H1 (cell line): ENCODE data around the gene FRRS1.

ENCODE experiments used
- BRCA1 ChIP-seq: IDR thresholded peaks from 2 replicates; pipeline ENCODE4 v1.6.1; 2012; ENCODE audit warnings: low read depth, low read length, improper control_type of control experiment
- EZH2 ChIP-seq: fragments of 200-600 bp; sonication (generic); IDR thresholded peaks from 2 replicates; pipeline ENCODE4 v1.7.1; 2012; ENCODE audit warnings: low read depth, mild to moderate bottlenecking, moderate library complexity, low read length, inconsistent platforms; ENCODE audit not compliant: severe bottlenecking
- POLR2A ChIP-seq, 2 experiments: IDR thresholded peaks; 1 replicate in 1 of 2; 2 replicates in 1 of 2; pipeline ENCODE4 v1.6.1; 2011; ENCODE audit warnings: low read depth in 2 of 2, low read length in 2 of 2, mild to moderate bottlenecking in 2 of 2; ENCODE audit errors: control extremely low read depth in 1 of 2
- POLR2AphosphoS5 ChIP-seq: IDR thresholded peaks from 2 replicates; pipeline ENCODE4 v1.6.1; 2011; ENCODE audit warnings: low read depth, low read length
- TBP ChIP-seq: IDR thresholded peaks from 2 replicates; pipeline ENCODE4 v1.6.1; 2011; ENCODE audit warnings: low read depth, low read length, improper control_type of control experiment
- TEAD4 ChIP-seq: IDR thresholded peaks from 2 replicates; pipeline ENCODE4 v1.6.1; 2012; ENCODE audit warnings: low read depth, low read length, inconsistent platforms, mixed read lengths
- YY1 ChIP-seq: IDR thresholded peaks from 2 replicates; pipeline ENCODE4 v1.6.1; 2011; ENCODE audit warnings: low read depth, mild to moderate bottlenecking, low read length
- TF ChIP-seq, protein P1 (sequence below): fragments of 300-600 bp; sonication (generic); IDR thresholded peaks from 2 replicates; pipeline ENCODE4 v1.7.1; 2012; ENCODE audit warnings: low read length, moderate library complexity, mild to moderate bottlenecking, inconsistent platforms; ENCODE audit not compliant: insufficient replicate concordance
- TF ChIP-seq, protein P2 (sequence below), 3 experiments: IDR thresholded peaks; 1 replicate in 2 of 3; 2 replicates in 1 of 3; pipeline versions ENCODE4 v1.5.1 to v1.6.1; 2011; ENCODE audit warnings: low read length in 3 of 3, mild to moderate bottlenecking in 3 of 3, inconsistent platforms in 2 of 3, low read depth in 1 of 3, moderate library complexity in 1 of 3; ENCODE audit not compliant: insufficient read depth in 1 of 3; ENCODE audit errors: control extremely low read depth in 1 of 3

GRCh38 chr1:99811075-99811474 lies 44.6 kb upstream of the FRRS1 start:
- TF ChIP-seq YY1 (no peak), TBP (no peak), BRCA1 (no peak), POLR2A (IDR thresholded peaks at IDR 0.05; ENCODE audit: control extremely low read depth in 1 of 2, low read depth in 2 of 2, low read length in 2 of 2) (no peak), EZH2 (no peak), POLR2AphosphoS5 (no peak), TEAD4 (no peak)
- TF ChIP-seq, protein P1, sequence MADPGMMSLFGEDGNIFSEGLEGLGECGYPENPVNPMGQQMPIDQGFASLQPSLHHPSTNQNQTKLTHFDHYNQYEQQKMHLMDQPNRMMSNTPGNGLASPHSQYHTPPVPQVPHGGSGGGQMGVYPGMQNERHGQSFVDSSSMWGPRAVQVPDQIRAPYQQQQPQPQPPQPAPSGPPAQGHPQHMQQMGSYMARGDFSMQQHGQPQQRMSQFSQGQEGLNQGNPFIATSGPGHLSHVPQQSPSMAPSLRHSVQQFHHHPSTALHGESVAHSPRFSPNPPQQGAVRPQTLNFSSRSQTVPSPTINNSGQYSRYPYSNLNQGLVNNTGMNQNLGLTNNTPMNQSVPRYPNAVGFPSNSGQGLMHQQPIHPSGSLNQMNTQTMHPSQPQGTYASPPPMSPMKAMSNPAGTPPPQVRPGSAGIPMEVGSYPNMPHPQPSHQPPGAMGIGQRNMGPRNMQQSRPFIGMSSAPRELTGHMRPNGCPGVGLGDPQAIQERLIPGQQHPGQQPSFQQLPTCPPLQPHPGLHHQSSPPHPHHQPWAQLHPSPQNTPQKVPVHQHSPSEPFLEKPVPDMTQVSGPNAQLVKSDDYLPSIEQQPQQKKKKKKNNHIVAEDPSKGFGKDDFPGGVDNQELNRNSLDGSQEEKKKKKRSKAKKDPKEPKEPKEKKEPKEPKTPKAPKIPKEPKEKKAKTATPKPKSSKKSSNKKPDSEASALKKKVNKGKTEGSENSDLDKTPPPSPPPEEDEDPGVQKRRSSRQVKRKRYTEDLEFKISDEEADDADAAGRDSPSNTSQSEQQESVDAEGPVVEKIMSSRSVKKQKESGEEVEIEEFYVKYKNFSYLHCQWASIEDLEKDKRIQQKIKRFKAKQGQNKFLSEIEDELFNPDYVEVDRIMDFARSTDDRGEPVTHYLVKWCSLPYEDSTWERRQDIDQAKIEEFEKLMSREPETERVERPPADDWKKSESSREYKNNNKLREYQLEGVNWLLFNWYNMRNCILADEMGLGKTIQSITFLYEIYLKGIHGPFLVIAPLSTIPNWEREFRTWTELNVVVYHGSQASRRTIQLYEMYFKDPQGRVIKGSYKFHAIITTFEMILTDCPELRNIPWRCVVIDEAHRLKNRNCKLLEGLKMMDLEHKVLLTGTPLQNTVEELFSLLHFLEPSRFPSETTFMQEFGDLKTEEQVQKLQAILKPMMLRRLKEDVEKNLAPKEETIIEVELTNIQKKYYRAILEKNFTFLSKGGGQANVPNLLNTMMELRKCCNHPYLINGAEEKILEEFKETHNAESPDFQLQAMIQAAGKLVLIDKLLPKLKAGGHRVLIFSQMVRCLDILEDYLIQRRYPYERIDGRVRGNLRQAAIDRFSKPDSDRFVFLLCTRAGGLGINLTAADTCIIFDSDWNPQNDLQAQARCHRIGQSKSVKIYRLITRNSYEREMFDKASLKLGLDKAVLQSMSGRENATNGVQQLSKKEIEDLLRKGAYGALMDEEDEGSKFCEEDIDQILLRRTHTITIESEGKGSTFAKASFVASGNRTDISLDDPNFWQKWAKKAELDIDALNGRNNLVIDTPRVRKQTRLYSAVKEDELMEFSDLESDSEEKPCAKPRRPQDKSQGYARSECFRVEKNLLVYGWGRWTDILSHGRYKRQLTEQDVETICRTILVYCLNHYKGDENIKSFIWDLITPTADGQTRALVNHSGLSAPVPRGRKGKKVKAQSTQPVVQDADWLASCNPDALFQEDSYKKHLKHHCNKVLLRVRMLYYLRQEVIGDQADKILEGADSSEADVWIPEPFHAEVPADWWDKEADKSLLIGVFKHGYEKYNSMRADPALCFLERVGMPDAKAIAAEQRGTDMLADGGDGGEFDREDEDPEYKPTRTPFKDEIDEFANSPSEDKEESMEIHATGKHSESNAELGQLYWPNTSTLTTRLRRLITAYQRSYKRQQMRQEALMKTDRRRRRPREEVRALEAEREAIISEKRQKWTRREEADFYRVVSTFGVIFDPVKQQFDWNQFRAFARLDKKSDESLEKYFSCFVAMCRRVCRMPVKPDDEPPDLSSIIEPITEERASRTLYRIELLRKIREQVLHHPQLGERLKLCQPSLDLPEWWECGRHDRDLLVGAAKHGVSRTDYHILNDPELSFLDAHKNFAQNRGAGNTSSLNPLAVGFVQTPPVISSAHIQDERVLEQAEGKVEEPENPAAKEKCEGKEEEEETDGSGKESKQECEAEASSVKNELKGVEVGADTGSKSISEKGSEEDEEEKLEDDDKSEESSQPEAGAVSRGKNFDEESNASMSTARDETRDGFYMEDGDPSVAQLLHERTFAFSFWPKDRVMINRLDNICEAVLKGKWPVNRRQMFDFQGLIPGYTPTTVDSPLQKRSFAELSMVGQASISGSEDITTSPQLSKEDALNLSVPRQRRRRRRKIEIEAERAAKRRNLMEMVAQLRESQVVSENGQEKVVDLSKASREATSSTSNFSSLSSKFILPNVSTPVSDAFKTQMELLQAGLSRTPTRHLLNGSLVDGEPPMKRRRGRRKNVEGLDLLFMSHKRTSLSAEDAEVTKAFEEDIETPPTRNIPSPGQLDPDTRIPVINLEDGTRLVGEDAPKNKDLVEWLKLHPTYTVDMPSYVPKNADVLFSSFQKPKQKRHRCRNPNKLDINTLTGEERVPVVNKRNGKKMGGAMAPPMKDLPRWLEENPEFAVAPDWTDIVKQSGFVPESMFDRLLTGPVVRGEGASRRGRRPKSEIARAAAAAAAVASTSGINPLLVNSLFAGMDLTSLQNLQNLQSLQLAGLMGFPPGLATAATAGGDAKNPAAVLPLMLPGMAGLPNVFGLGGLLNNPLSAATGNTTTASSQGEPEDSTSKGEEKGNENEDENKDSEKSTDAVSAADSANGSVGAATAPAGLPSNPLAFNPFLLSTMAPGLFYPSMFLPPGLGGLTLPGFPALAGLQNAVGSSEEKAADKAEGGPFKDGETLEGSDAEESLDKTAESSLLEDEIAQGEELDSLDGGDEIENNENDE: no peak
- TF ChIP-seq, protein P2, sequence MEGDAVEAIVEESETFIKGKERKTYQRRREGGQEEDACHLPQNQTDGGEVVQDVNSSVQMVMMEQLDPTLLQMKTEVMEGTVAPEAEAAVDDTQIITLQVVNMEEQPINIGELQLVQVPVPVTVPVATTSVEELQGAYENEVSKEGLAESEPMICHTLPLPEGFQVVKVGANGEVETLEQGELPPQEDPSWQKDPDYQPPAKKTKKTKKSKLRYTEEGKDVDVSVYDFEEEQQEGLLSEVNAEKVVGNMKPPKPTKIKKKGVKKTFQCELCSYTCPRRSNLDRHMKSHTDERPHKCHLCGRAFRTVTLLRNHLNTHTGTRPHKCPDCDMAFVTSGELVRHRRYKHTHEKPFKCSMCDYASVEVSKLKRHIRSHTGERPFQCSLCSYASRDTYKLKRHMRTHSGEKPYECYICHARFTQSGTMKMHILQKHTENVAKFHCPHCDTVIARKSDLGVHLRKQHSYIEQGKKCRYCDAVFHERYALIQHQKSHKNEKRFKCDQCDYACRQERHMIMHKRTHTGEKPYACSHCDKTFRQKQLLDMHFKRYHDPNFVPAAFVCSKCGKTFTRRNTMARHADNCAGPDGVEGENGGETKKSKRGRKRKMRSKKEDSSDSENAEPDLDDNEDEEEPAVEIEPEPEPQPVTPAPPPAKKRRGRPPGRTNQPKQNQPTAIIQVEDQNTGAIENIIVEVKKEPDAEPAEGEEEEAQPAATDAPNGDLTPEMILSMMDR (IDR thresholded peaks at IDR 0.05; ENCODE audit: control extremely low read depth in 1 of 3, insufficient read depth in 1 of 3, low read depth in 1 of 3, low read length in 3 of 3): no peak
